Measurements from ENCODE around the gene RFX1. TPM values are rescaled to one million over a fixed set of nuclear protein-coding genes. Genes with fewer than 3 reads are reported as not detected.
A peak's percentile ranks its signal among the peaks of the same experiment; 100 is the strongest.
"Not testable (repeated sequence)": the region's sequence is repeated elsewhere in the genome, so short reads cannot be mapped to it uniquely, and the experiment has no call there.

RFX1 gene
- polyA plus RNA-seq (ENCODE audit: low read depth in 6 of 6), result 1 to 10 TPM in 3 of 6 donors, under 1 TPM in 3; 0.27 to 2.3 (median 1.1) TPM

GRCh38 chr19:14006085-14006765 is at the start of gene RFX1:
Gene RFX1 (minus strand): TSS chr19:14006320. CDS start chr19:13993843, 12,477 bp downstream.
- no peaks in the 10 kb centered on the region for H3K36me3 Mint-ChIP-seq
- H3K27ac Mint-ChIP-seq, result peak within 1 kb of the TSS; percentile 99 to 100 (median 100)
- peak within 1 kb of the TSS; percentile 79 to 99 (median 94) for H3K4me3 Mint-ChIP-seq
- peaks cover 0 to 2% (median 0%) of the 10 kb centered on the region in 7 donors for H3K9me3 Mint-ChIP-seq
- peak; percentile 100 for DNase-seq
- no peaks in the 10 kb centered on the region for H3K27me3 Mint-ChIP-seq
- peak; percentile 65 to 69 for ATAC-seq (ENCODE audit: low read depth in 2 of 2)
- H3K4me1 Mint-ChIP-seq, result peaks cover 36 to 56% (median 38%) of the 10 kb centered on the region in 3 donors

GRCh38 chr19:14055396-14055795 is 49.3 kb upstream of the RFX1 start:
- Mint-ChIP-seq H3K27ac (no peak overlapping the region), H3K4me1 (peaks cover 20 to 25% (median 20%) of the 10 kb centered on the region in 3 donors), H3K27me3 (peaks cover 25 to 46% (median 28%) of the 10 kb centered on the region in 3 donors), H3K4me3 (no peak overlapping the region), H3K36me3 (peaks cover 1 to 25% of the 10 kb centered on the region in 2 donors), H3K9me3 (peaks cover 0 to 4% (median 0%) of the 10 kb centered on the region in 7 donors)
- DNase-seq, result no peak
- ATAC-seq (ENCODE audit: low read depth in 2 of 2), result no peak

GRCh38 chr19:14054721-14055120 is 48.6 kb upstream of the RFX1 start:
- peaks cover 4 to 25% of the 10 kb centered on the region in 2 donors for H3K36me3 Mint-ChIP-seq
- H3K4me1 Mint-ChIP-seq, result peaks cover 20 to 25% (median 20%) of the 10 kb centered on the region in 3 donors
- H3K4me3 Mint-ChIP-seq, result no peak overlapping the region
- peaks cover 18 to 40% (median 22%) of the 10 kb centered on the region in 3 donors for H3K27me3 Mint-ChIP-seq
- DNase-seq, result no peak
- peak overlapping the region in 1 of 6 donors; percentile 86 for H3K27ac Mint-ChIP-seq
- ATAC-seq (ENCODE audit: low read depth in 2 of 2), result no peak
- peaks cover 0 to 4% (median 0%) of the 10 kb centered on the region in 7 donors for H3K9me3 Mint-ChIP-seq

GRCh38 chr19:14054099-14054498 is 48.0 kb upstream of the RFX1 start:
- Mint-ChIP-seq H3K36me3 (peaks cover 4 to 25% of the 10 kb centered on the region in 2 donors), H3K4me1 (peaks cover 20 to 25% (median 20%) of the 10 kb centered on the region in 3 donors), H3K27ac (peak overlapping the region in 1 of 6 donors; percentile 88), H3K9me3 (peaks cover 0 to 4% (median 0%) of the 10 kb centered on the region in 7 donors), H3K4me3 (no peak overlapping the region), H3K27me3 (peaks cover 13 to 34% (median 16%) of the 10 kb centered on the region in 3 donors)
- no peak for ATAC-seq (ENCODE audit: low read depth in 2 of 2)
- DNase-seq, result no peak

GRCh38 chr19:14053500-14053899 is 47.4 kb upstream of the RFX1 start:
- Mint-ChIP-seq H3K4me3 (no peak overlapping the region), H3K9me3 (peaks cover 0 to 4% (median 0%) of the 10 kb centered on the region in 7 donors), H3K4me1 (peaks cover 14 to 23% (median 14%) of the 10 kb centered on the region in 3 donors), H3K27me3 (peaks cover 7 to 28% (median 10%) of the 10 kb centered on the region in 3 donors), H3K27ac (no peak overlapping the region), H3K36me3 (peaks cover 4 to 22% of the 10 kb centered on the region in 2 donors)
- ATAC-seq (ENCODE audit: low read depth in 2 of 2), result no peak
- no peak for DNase-seq

GRCh38 chr19:14053032-14053431 is 46.9 kb upstream of the RFX1 start:
- Mint-ChIP-seq H3K4me1 (peaks cover 9 to 20% (median 10%) of the 10 kb centered on the region in 3 donors), H3K27me3 (peaks cover 4 to 23% (median 6%) of the 10 kb centered on the region in 3 donors), H3K9me3 (peaks cover 0 to 4% (median 0%) of the 10 kb centered on the region in 7 donors), H3K27ac (no peak overlapping the region), H3K36me3 (peaks cover 4 to 17% of the 10 kb centered on the region in 2 donors), H3K4me3 (peak overlapping the region in 1 of 8 donors; percentile 33)
- ATAC-seq (ENCODE audit: low read depth in 2 of 2) (no peak), DNase-seq (no peak)

GRCh38 chr19:14052470-14052869 is 46.4 kb upstream of the RFX1 start:
- peaks cover 4 to 14% of the 10 kb centered on the region in 2 donors for H3K36me3 Mint-ChIP-seq
- H3K4me1 Mint-ChIP-seq, result peaks cover 4 to 15% (median 4%) of the 10 kb centered on the region in 3 donors
- H3K9me3 Mint-ChIP-seq, result peaks cover 0 to 4% (median 0%) of the 10 kb centered on the region in 7 donors
- no peak overlapping the region for H3K4me3 Mint-ChIP-seq
- peaks cover 0 to 18% (median 4%) of the 10 kb centered on the region in 3 donors for H3K27me3 Mint-ChIP-seq
- DNase-seq (no peak), ATAC-seq (ENCODE audit: low read depth in 2 of 2) (no peak)
- peak overlapping the region in 1 of 6 donors; percentile 65 for H3K27ac Mint-ChIP-seq

- H3K9me3 Mint-ChIP-seq, result peaks cover 0 to 4% (median 0%) of the 10 kb centered on the region in 7 donors
- peaks cover 4 to 14% (median 4%) of the 10 kb centered on the region in 3 donors for H3K4me1 Mint-ChIP-seq
- H3K4me3 Mint-ChIP-seq, result no peak overlapping the region
- H3K27ac Mint-ChIP-seq, result peak overlapping the region in 1 of 6 donors; percentile 60
- no peak for DNase-seq
- H3K36me3 Mint-ChIP-seq, result peaks cover 4 to 14% of the 10 kb centered on the region in 2 donors
- ATAC-seq (ENCODE audit: low read depth in 2 of 2), result no peak
- H3K27me3 Mint-ChIP-seq, result peaks cover 0 to 13% (median 4%) of the 10 kb centered on the region in 3 donors
Measured at GRCh38 chr19:14051980-14052379, 45.9 kb upstream of the RFX1 start.

GRCh38 chr19:14050961-14051360 is 44.8 kb upstream of the RFX1 start:
- not testable (repeated sequence) for H3K27me3 Mint-ChIP-seq; H3K4me3 Mint-ChIP-seq; DNase-seq; H3K9me3 Mint-ChIP-seq; ATAC-seq (ENCODE audit: low read depth in 2 of 2)
- Mint-ChIP-seq H3K4me1 (peaks cover 4 to 10% (median 4%) of the 10 kb centered on the region in 3 donors), H3K36me3 (peaks cover 4 to 14% of the 10 kb centered on the region in 2 donors), H3K27ac (peak overlapping the region in 1 of 6 donors; percentile 36)

GRCh38 chr19:14050512-14050911 is 44.4 kb upstream of the RFX1 start:
- DNase-seq (no peak), ATAC-seq (ENCODE audit: low read depth in 2 of 2) (no peak)
- peaks cover 0 to 7% (median 3%) of the 10 kb centered on the region in 3 donors for H3K27me3 Mint-ChIP-seq
- peaks cover 0 to 4% (median 0%) of the 10 kb centered on the region in 7 donors for H3K9me3 Mint-ChIP-seq
- no peak overlapping the region for H3K4me3 Mint-ChIP-seq
- peak overlapping the region in 1 of 6 donors; percentile 61 for H3K27ac Mint-ChIP-seq
- H3K36me3 Mint-ChIP-seq, result peaks cover 4 to 14% of the 10 kb centered on the region in 2 donors
- peaks cover 3 to 10% (median 4%) of the 10 kb centered on the region in 3 donors for H3K4me1 Mint-ChIP-seq

- Mint-ChIP-seq H3K27me3 (no peaks in the 10 kb centered on the region), H3K4me1 (peaks cover 0 to 10% (median 4%) of the 10 kb centered on the region in 3 donors), H3K4me3 (peak overlapping the region in 1 of 8 donors; percentile 41), H3K27ac (peak overlapping the region in 3 of 6 donors; percentile 3 to 78 (median 28)), H3K36me3 (peaks cover 4 to 14% of the 10 kb centered on the region in 2 donors), H3K9me3 (peaks cover 0 to 2% (median 0%) of the 10 kb centered on the region in 7 donors)
- ATAC-seq (ENCODE audit: low read depth in 2 of 2), result peak; percentile 84 to 89
- peak; percentile 69 for DNase-seq
Measured at GRCh38 chr19:14048443-14049153, 42.5 kb upstream of the RFX1 start.

- peaks cover 3 to 13% (median 7%) of the 10 kb centered on the region in 3 donors for H3K4me1 Mint-ChIP-seq
- not testable (repeated sequence) for H3K9me3 Mint-ChIP-seq; H3K27me3 Mint-ChIP-seq; DNase-seq; H3K27ac Mint-ChIP-seq; H3K4me3 Mint-ChIP-seq; ATAC-seq (ENCODE audit: low read depth in 2 of 2)
- H3K36me3 Mint-ChIP-seq, result peaks cover 4 to 14% of the 10 kb centered on the region in 2 donors
Measured at GRCh38 chr19:14047866-14048265, 41.7 kb upstream of the RFX1 start.
